Measurements from ENCODE around the gene DDX42. TPM values are rescaled to one million over a fixed set of nuclear protein-coding genes. Genes with fewer than 3 reads are reported as not detected.

Gene DDX42
- total and polyA plus RNA-seq, 2 experiments from 2014 or later, result 37.2 to 52.6 TPM

DNA sequence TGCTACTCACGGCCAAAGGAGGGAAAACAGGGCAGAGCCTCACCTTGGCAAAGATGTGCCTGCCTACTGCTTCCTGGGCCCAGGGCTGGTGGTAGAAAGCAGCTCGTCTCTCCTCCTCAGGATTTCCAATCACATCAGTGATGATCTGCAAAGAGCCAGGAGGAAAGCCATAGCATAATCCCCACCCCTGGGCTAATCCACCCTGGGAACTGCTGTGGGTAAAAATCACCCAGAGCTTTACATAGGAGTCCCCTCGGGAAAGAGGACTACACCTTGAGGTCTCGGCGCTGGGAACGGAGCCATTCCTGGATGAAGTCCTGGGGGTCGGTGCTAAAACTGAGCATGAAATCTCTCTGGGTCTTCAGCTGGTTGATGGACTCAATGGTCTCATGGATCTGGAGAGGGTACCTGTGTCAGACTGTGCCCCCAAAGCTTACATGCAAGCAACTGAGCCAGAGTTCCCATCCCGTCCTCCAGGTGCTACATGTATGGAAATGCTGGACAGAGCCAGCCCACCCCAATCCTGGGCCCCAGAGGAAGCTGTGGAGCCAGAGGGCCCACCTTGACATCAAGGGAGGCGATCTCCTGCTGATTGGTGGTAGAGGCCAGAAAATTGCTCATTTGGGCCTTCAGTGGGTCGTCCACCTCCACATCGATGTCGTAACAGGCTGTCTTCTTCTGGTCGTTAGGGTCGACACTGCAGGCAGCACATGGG, 59.2 kb downstream of the DDX42 start:
- no peak overlapping the region for H3K4me2 ChIP-seq (ENCODE audit: unreplicated experiment)
- in situ Hi-C loops (cut with MboI), result no loop called here
- no peaks in the 10 kb centered on the region for H3K9me2 ChIP-seq (ENCODE audit: insufficient read depth)
- H3K27me3 ChIP-seq (replicated peaks; ENCODE audit: insufficient read depth), result no peaks in the 10 kb centered on the region
- H3K79me2 ChIP-seq (ENCODE audit: insufficient read depth), result peaks cover 58% of the 10 kb centered on the region
- no peaks in the 10 kb centered on the region for H3K9me3 ChIP-seq (ENCODE audit: low read depth)
- no peak overlapping the region for H2AFZ ChIP-seq
- H3K36me3 ChIP-seq (ENCODE audit: low read depth), result peaks cover 38% of the 10 kb centered on the region
- no peak overlapping the region for H3K27ac ChIP-seq
- 77 to 79% methylated on average over 14 of the region's 14 CpGs for WGBS, 2 experiments (ENCODE audit: low coverage in 1 of 2, low lambda C conversion rate in 2 of 2, missing lambda C conversion rate in 2 of 2)
- H3F3A ChIP-seq (ENCODE audit: insufficient read depth), result peaks cover 40% of the 10 kb centered on the region
- H3K4me1 ChIP-seq (ENCODE audit: insufficient read depth), result peaks cover 10% of the 10 kb centered on the region
- no peak overlapping the region for H3K9ac ChIP-seq
- DNase-seq, result no peak
- TF ChIP-seq EZH2phosphoT487 (IDR thresholded peaks at IDR 0.05; ENCODE audit: insufficient read depth, low read depth), result no peak
- no peak for TF ChIP-seq EZH2 (IDR thresholded peaks at IDR 0.05; ENCODE audit: insufficient read depth, poor library complexity, severe bottlenecking)
- no peaks in the 10 kb centered on the region for H4K20me1 ChIP-seq (ENCODE audit: insufficient read depth)
- H3K4me3 ChIP-seq, result no peak overlapping the region

DNA sequence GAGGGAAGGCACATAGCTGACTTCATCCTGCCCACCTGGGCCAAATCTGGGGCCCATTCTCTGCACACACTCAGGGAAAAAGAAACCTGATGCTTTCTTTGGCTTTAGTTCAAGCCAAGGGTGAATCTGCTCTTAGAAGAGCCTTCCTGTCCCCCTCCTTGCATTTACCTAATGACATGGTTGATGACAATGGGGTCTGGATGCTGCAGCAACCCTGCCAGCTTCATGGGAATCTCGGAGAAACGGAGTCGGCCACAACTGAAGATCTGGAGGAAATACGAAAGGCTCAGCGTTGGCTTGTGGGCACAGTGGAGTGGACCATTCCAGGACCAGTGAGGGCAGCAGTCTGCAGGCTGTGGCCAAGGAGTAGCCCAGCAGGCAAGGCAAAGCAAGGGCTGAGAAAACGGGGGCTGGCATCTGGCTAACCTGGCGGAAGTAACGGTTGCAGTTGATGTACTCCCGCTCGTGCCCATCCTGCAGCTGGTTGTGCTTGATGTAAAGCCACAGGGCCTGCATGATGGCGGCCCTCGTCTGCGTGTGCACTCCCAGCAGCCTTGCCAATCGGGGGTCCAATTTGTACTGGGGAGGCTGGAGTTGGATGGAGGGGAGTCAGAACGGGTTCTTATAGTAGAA, 59.9 kb downstream of the DDX42 start:
- Histone ChIP-seq H3K27me3 (replicated peaks; ENCODE audit: insufficient read depth) (no peaks in the 10 kb centered on the region), H3K9me2 (ENCODE audit: insufficient read depth) (no peaks in the 10 kb centered on the region), H2AFZ (no peak overlapping the region), H3K27ac (no peak overlapping the region), H3K9ac (no peak overlapping the region), H3K36me3 (ENCODE audit: low read depth) (peaks cover 34% of the 10 kb centered on the region), H3K79me2 (ENCODE audit: insufficient read depth) (peaks cover 58% of the 10 kb centered on the region), H3K9me3 (ENCODE audit: low read depth) (no peaks in the 10 kb centered on the region), H3K4me2 (ENCODE audit: unreplicated experiment) (no peak overlapping the region), H3K4me3 (no peak overlapping the region), H3K4me1 (ENCODE audit: insufficient read depth) (peaks cover 10% of the 10 kb centered on the region), H4K20me1 (ENCODE audit: insufficient read depth) (no peaks in the 10 kb centered on the region), H3F3A (ENCODE audit: insufficient read depth) (peaks cover 43% of the 10 kb centered on the region)
- in situ Hi-C loops (cut with MboI), result no loop called here
- 87 to 89% methylated on average over 15 of the region's 15 CpGs for whole genome bisulfite sequencing, 2 experiments (ENCODE audit: low coverage in 1 of 2, low lambda C conversion rate in 2 of 2, missing lambda C conversion rate in 2 of 2)
- TF ChIP-seq EZH2 (IDR thresholded peaks at IDR 0.05; ENCODE audit: insufficient read depth, poor library complexity, severe bottlenecking), result no peak
- TF ChIP-seq EZH2phosphoT487 (IDR thresholded peaks at IDR 0.05; ENCODE audit: insufficient read depth, low read depth), result no peak
- DNase-seq, result no peak

DNA sequence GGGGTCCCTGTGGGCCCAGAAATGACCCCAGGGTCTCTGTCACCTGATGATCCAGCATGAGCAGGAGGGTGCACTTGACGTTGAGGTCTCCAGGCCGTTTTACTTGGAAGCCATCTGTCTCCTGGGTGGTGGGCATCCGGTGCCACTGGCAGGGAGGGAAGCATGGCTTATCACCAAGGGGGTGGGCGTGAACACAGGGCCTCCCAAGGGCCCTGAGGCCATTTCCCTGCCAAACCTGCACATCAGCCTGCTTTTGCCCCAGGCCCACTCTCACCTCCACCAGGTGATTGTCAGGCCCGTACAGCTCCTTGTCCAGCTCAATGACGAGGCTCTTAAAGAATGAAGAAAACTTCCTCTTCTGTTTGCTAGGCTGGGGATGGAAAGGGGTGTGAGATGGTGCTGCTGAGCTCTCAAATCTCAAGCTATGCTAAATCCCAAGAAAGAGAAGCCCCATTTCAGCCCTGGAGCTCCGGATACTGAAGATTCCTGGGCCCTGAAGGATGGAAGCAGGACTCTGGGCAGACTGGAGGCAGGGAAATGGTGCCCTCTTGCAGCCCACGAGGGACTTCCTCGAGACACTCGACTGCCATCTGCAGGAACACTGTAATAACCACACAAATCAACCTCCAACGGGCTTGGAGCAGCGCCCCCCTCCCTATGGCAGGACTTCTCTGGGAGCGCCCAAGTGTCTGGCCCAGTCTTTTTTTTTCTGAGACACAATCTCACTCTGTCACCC, 60.6 kb downstream of the DDX42 start:
- Histone ChIP-seq H2AFZ (no peak overlapping the region), H3K9me3 (ENCODE audit: low read depth) (no peaks in the 10 kb centered on the region), H3K27me3 (replicated peaks; ENCODE audit: insufficient read depth) (no peaks in the 10 kb centered on the region), H3K36me3 (ENCODE audit: low read depth) (peaks cover 27% of the 10 kb centered on the region), H3K4me1 (ENCODE audit: insufficient read depth) (peaks cover 15% of the 10 kb centered on the region), H3K4me3 (no peak overlapping the region), H3K9ac (no peak overlapping the region), H4K20me1 (ENCODE audit: insufficient read depth) (no peaks in the 10 kb centered on the region), H3K4me2 (ENCODE audit: unreplicated experiment) (no peak overlapping the region), H3K79me2 (ENCODE audit: insufficient read depth) (peaks cover 58% of the 10 kb centered on the region), H3K9me2 (ENCODE audit: insufficient read depth) (no peaks in the 10 kb centered on the region), H3K27ac (peak overlapping the region; percentile 63), H3F3A (ENCODE audit: insufficient read depth) (peaks cover 47% of the 10 kb centered on the region)
- DNase-seq, result peak; percentile 95
- in situ Hi-C loops (cut with MboI), result no loop called here
- 28 to 34% methylated on average over 13 of the region's 13 CpGs for WGBS, 2 experiments (ENCODE audit: low coverage in 1 of 2, low lambda C conversion rate in 2 of 2, missing lambda C conversion rate in 2 of 2)
- TF ChIP-seq EZH2 (IDR thresholded peaks at IDR 0.05; ENCODE audit: insufficient read depth, poor library complexity, severe bottlenecking) (no peak), EZH2phosphoT487 (IDR thresholded peaks at IDR 0.05; ENCODE audit: insufficient read depth, low read depth) (no peak)

DNA sequence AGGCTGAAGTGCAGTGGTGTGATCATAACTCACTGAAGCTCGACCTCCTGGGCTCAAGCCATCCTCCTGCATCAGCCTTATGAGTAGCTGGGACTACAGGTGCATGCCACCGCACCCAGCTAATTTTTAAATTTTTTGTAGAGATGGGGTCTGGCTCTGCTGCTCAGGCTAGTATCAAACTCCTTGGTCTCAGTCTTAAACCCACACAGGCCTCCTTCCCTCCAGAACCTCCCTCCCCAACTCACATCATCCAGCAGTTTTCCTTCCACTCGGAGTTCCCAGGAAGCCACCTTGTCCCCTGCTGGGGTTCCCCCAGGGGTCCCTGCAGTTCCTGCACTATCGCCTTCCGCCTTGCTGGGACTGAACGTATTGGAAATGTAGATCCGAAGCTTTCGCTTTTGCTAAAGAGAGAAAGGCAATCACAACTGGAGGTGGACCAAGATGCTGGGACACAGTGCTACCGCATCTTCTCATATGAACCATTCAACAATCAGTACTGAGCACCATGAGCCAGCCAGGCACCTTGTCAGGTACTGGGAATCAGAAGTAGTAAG, 61.3 kb downstream of the DDX42 start:
- WGBS, 2 experiments (ENCODE audit: low coverage in 1 of 2, low lambda C conversion rate in 2 of 2, missing lambda C conversion rate in 2 of 2), result 88 to 89% methylated on average over 9 of the region's 9 CpGs
- in situ Hi-C loops (cut with MboI), result no loop called here
- TF ChIP-seq EZH2phosphoT487 (IDR thresholded peaks at IDR 0.05; ENCODE audit: insufficient read depth, low read depth) (no peak), EZH2 (IDR thresholded peaks at IDR 0.05; ENCODE audit: insufficient read depth, poor library complexity, severe bottlenecking) (no peak)
- Histone ChIP-seq H4K20me1 (ENCODE audit: insufficient read depth) (no peaks in the 10 kb centered on the region), H3F3A (ENCODE audit: insufficient read depth) (peaks cover 49% of the 10 kb centered on the region), H3K4me1 (ENCODE audit: insufficient read depth) (peaks cover 20% of the 10 kb centered on the region), H3K79me2 (ENCODE audit: insufficient read depth) (peaks cover 58% of the 10 kb centered on the region), H2AFZ (no peak overlapping the region), H3K4me3 (no peak overlapping the region), H3K4me2 (ENCODE audit: unreplicated experiment) (no peak overlapping the region), H3K9me3 (ENCODE audit: low read depth) (no peaks in the 10 kb centered on the region), H3K9ac (no peak overlapping the region), H3K27me3 (replicated peaks; ENCODE audit: insufficient read depth) (no peaks in the 10 kb centered on the region), H3K9me2 (ENCODE audit: insufficient read depth) (no peaks in the 10 kb centered on the region), H3K27ac (peak overlapping the region; percentile 63), H3K36me3 (ENCODE audit: low read depth) (peaks cover 20% of the 10 kb centered on the region)
- no peak for DNase-seq

All from GM23248 (cell line).